Raji (cell line): Measurements from ENCODE around the gene ELK1.

Experiments
- POLR2A ChIP-seq: IDR thresholded peaks from 2 replicates; pipeline ENCODE4 v1.6.1; 2011; ENCODE audit warnings: low read depth, low read length, control low read depth; ENCODE audit not compliant: insufficient read depth

Gene ELK1

GRCh38 chrX:47625365-47625764 lies 25.0 kb downstream of the ELK1 start:
- TF ChIP-seq POLR2A = no peak

GRCh38 chrX:47623540-47624027 lies 26.8 kb downstream of the ELK1 start:
- TF ChIP-seq POLR2A = no peak

- TF ChIP-seq POLR2A = no peak
Measured at GRCh38 chrX:47621851-47622250, 28.5 kb downstream of the ELK1 start.

- TF ChIP-seq POLR2A = no peak
Measured at GRCh38 chrX:47620303-47620685, 30.1 kb downstream of the ELK1 start.

GRCh38 chrX:47619486-47620302 lies 30.7 kb downstream of the ELK1 start, which contains the start of gene SYN1:
SYN1 (minus strand) TSS chrX:47619857; CDS start chrX:47619728, 129 bp downstream.
- no peak for TF ChIP-seq POLR2A

GRCh38 chrX:47618923-47619485 lies 31.4 kb downstream of the ELK1 start:
- TF ChIP-seq POLR2A = no peak

GRCh38 chrX:47614618-47615017 lies 35.7 kb downstream of the ELK1 start:
- no peak for TF ChIP-seq POLR2A

- TF ChIP-seq POLR2A = no peak
Measured at GRCh38 chrX:47613082-47613481, 37.3 kb downstream of the ELK1 start.

GRCh38 chrX:47612418-47612817 lies 37.9 kb downstream of the ELK1 start:
- TF ChIP-seq POLR2A = no peak

GRCh38 chrX:47611926-47612325 lies 38.4 kb downstream of the ELK1 start:
- TF ChIP-seq POLR2A = no peak

- no peak for TF ChIP-seq POLR2A
Measured at GRCh38 chrX:47611489-47611888, 38.9 kb downstream of the ELK1 start.

- no peak for TF ChIP-seq POLR2A
Measured at GRCh38 chrX:47610511-47610910, 39.9 kb downstream of the ELK1 start.

- no peak for TF ChIP-seq POLR2A
Measured at GRCh38 chrX:47608130-47608810, 42.1 kb downstream of the ELK1 start.

- no peak for TF ChIP-seq POLR2A
Measured at GRCh38 chrX:47607091-47607490, 43.3 kb downstream of the ELK1 start.

- TF ChIP-seq POLR2A = no peak
Measured at GRCh38 chrX:47605024-47605423, 45.3 kb downstream of the ELK1 start.

- TF ChIP-seq POLR2A = no peak
Measured at GRCh38 chrX:47597222-47597621, 53.1 kb downstream of the ELK1 start.
